HG02610 (cell line): Measurements from ENCODE around the gene FTL.
A peak's percentile ranks its signal among the peaks of the same experiment; 100 is the strongest.
"Not testable (repeated sequence)": the region's sequence is repeated elsewhere in the genome, so short reads cannot be mapped to it uniquely, and the experiment has no call there.

Experiments used
- ATAC-seq: cut with Tn5 transposase; IDR thresholded peaks from one replicate; pipeline ENCODE4 v1.9.1; 2021; ENCODE audit warnings: mild to moderate bottlenecking, moderate library complexity; ENCODE audit not compliant: unreplicated experiment

The FTL gene

DNA sequence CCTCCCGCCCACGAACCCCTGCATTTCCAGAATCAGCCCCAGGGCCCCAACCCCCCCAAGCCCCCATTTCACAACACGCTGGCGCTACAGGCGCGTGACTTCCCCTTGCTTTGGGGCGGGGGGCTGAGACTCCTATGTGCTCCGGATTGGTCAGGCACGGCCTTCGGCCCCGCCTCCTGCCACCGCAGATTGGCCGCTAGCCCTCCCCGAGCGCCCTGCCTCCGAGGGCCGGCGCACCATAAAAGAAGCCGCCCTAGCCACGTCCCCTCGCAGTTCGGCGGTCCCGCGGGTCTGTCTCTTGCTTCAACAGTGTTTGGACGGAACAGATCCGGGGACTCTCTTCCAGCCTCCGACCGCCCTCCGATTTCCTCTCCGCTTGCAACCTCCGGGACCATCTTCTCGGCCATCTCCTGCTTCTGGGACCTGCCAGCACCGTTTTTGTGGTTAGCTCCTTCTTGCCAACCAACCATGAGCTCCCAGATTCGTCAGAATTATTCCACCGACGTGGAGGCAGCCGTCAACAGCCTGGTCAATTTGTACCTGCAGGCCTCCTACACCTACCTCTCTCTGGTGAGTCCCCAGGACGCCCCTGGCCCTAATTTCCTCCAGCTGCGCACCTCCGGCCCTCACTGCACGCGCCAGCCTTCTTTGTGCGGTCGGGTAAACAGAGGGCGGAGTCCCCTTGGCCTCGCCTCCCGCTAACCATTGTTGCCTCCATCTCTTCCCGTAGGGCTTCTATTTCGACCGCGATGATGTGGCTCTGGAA is at the start of gene FTL:
Gene FTL, plus strand, starts transcription at position 270 of the 766 bp plus-strand sequence. Its CDS starts 199 bp downstream, at position 469.
- ATAC-seq: peak; percentile 64

DNA sequence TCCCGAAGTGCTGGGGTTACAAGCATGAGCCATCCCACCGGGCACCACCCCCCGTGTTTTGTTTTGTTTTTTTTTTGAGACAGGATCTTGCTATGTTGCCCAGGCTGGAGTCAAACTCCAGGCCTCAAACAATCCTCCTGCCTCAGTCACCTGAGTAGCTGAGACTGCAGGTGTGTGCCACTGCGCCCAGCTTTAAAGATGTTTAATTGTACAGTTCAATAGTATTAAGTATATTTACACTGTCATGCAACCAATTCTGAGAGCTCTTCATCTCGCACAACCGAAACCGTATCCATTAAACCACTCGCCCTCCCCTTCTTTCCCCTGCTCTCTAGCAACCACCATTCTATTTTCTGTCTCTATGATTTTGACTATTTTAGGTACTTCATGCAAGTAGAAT is 49.4 kb upstream of the FTL start:
- ATAC-seq: no peak

DNA sequence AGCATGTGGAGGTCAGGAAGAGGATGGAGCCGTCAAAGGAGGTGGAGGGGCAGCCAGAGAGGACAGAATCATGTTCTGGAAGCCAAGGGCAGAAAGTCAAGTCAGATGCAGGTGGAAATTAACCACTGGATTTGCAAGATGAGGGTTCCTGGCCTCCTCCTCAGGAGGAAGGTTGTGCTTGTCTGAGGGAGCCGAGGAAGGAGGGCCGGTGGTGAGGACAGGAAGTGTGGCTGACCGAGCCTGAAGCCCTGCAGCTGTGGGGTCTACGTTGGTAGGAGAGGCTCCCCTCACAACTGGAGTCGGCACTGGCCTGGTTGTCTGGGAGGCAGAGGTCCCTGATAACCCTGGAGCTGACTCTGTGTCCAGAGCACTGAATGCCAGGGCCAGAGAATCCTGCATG is 47.0 kb upstream of the FTL start:
- no peak for ATAC-seq

DNA sequence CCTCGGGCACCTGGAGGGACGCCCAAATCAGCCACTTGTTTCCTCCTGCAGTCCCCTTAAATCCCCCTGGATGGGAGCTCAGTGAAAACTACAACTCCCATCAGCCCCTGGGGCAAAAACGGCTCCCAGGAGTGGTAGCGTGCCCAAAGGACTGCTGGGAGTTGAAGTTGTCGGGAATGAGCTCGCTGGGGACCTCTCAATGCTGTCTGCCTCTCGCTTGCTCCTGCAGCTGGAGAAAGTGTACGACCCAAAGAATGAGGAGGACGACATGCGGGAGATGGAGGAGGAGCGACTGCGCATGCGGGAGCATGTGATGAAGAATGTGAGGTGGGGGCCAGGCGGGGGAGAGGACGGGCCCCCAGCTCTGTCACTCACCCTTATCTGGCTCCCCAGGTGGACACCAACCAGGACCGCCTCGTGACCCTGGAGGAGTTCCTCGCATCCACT is 46.3 kb upstream of the FTL start:
- ATAC-seq: no peak

DNA sequence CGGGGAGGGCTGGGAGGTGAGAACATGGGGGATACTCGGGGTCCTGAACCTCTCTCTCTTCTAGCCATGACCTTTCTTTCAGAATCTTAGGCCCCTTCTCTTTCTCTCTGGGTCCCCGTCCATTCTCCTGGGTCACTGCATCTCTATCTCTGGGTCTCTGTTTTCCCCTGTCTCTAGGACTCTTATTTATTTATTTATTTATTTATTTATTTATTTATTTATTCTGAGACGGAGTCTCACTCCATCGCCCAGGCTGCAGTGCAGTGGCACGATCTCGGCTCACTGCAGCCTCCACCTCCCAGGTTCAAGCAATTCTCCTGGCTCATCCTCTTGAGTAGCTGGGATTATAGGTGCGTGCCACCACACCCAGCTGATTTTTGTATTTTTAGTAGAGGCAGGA is 45.8 kb upstream of the FTL start:
- ATAC-seq: not testable (repeated sequence)

DNA sequence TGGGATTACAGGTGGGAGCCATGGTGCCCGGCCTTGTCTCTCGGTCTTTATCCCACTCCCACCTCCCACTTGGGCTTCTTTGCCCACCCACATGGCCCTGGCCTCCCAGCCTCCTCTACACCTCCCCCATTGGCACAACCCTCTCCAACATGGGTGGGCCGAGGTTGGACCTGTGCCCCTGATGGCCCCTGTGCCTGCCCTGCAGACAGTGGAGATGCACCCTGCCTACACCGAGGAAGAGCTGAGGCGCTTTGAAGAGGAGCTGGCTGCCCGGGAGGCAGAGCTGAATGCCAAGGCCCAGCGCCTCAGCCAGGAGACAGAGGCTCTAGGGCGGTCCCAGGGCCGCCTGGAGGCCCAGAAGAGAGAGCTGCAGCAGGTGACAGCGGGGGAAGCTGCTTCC is 44.2 kb upstream of the FTL start:
- no peak for ATAC-seq

DNA sequence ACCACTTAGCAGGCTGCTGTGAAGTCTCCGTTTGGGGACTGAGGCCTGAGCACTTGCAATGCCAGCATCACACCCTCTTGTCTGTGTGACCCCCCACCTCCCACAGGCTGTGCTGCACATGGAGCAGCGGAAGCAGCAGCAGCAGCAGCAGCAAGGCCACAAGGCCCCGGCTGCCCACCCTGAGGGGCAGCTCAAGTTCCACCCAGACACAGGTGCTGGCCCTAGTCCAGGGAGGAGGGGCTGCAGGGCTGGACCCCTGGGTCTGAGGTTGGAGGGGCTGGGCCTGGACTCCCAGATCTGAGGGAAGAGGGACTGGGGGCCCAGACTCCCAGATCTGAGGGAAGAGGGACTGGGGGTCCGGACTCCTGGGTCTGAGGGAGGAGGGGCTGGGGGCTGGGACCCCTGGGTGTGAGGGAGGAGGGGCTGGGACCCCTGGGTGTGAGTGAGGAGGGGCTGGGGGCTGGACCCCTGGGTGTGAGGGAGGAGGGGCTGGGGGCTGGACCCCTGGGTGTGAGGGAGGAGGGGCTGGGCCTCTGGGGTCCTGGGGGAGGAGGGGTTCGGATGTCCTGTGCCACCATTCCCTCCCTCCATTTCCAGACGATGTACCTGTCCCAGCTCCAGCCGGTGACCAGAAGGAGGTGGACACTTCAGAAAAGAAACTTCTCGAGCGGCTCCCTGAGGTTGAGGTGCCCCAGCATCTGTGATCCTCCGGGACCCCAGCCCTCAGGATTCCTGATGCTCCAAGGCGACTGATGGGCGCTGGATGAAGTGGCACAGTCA is 43.2 kb upstream of the FTL start:
- ATAC-seq: no peak

DNA sequence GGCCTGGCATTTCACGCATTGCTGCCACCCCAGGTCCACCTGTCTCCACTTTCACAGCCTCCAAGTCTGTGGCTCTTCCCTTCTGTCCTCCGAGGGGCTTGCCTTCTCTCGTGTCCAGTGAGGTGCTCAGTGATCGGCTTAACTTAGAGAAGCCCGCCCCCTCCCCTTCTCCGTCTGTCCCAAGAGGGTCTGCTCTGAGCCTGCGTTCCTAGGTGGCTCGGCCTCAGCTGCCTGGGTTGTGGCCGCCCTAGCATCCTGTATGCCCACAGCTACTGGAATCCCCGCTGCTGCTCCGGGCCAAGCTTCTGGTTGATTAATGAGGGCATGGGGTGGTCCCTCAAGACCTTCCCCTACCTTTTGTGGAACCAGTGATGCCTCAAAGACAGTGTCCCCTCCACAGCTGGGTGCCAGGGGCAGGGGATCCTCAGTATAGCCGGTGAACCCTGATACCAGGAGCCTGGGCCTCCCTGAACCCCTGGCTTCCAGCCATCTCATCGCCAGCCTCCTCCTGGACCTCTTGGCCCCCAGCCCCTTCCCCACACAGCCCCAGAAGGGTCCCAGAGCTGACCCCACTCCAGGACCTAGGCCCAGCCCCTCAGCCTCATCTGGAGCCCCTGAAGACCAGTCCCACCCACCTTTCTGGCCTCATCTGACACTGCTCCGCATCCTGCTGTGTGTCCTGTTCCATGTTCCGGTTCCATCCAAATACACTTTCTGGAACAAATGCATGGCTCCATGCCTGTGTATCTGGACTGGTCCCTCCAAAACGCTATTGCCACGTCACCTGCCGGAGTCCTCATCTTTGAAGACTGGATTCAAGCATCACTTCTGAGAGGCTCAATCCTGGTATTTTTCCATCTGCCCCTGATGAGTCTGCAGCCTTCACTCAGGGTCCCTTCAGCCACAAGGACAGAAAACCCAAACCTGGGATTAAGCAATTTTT is 42.3 kb upstream of the FTL start:
- no peak for ATAC-seq

DNA sequence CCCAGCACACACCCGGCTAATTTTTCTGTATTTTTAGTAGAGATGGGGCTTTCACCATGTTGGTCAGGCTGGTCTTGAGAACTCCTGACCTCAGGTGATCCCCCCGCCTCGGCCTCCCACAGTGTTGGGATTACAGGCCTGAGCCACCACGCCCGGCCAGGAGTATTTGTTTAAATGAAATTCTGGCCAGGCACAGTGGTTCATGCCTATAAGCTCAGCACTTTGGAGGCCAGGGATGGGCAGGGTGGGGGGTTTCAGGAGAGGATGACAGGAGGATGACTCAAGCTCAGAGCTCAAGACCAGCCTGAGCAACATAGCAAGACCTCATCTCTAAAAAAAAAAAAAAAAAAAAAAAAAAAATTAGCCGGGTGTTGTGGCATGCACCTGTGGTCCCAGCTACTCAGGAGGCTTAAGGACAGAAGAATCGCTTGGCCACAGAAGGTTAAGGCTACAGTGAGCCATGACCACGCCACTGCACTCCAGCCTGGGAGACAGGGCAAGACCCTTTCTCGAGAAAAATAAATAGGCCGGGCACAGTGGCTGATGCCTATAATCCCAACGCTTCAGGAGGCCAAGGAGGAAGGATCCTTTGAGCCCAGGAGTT is 39.8 kb upstream of the FTL start:
- ATAC-seq: no peak

DNA sequence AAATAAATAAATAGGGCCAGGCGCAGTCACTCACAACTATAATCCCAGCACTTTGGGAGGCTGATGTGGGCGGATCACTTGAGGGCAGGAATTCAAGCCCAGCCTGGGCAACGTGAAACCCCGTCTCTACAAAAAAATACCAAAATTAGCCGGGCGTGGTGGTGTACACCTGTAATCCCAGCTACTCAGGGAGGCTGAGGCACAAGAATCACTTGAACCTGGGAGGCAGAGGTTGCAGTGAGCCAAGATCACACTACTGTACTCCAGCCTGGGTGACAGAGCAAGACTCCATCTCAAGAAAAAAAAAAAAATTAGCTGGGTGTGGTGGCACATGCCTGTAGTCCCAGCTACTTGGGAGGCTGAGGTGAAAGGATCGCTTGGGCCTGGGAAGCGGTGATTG is 39.2 kb upstream of the FTL start:
- not testable (repeated sequence) for ATAC-seq

DNA sequence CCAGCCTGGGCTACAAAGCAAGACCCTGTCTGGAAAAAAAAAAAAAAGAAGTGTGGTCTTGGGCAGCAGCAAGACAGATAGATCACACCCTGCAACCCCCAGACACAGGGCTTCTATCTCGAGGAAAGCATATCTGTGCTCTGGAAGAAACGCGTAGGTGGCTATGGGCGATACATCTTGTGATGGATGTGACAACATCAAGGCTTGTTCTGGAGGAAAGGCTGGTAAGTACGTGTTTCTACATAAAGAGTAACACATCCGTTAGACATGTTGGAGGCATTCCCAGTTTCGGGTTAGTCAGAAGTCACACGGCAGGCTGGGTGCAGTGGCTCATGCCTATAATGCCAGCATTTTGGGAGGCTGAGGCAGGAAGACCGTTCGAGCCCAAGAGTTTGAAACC is 38.2 kb upstream of the FTL start:
- no peak for ATAC-seq

DNA sequence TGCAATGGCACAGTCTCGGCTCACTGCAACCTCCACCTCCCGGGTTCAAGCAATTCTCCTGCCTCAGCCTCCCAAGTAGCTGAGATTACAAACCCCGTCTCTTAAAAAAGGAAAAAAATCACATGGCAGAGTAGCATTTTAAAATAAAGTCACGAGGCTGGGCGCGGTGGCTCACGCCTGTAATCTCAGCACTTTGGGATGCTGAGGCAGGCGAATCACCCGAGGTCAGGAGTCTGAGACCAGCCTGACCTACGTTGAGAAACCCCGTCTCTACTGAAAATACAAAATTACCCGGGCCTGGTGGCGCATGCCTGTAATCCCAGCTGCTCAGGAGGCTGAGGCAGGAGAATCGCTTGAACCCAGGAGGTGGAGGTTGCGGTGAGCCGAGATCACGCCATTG is 37.4 kb upstream of the FTL start:
- not testable (repeated sequence) for ATAC-seq

DNA sequence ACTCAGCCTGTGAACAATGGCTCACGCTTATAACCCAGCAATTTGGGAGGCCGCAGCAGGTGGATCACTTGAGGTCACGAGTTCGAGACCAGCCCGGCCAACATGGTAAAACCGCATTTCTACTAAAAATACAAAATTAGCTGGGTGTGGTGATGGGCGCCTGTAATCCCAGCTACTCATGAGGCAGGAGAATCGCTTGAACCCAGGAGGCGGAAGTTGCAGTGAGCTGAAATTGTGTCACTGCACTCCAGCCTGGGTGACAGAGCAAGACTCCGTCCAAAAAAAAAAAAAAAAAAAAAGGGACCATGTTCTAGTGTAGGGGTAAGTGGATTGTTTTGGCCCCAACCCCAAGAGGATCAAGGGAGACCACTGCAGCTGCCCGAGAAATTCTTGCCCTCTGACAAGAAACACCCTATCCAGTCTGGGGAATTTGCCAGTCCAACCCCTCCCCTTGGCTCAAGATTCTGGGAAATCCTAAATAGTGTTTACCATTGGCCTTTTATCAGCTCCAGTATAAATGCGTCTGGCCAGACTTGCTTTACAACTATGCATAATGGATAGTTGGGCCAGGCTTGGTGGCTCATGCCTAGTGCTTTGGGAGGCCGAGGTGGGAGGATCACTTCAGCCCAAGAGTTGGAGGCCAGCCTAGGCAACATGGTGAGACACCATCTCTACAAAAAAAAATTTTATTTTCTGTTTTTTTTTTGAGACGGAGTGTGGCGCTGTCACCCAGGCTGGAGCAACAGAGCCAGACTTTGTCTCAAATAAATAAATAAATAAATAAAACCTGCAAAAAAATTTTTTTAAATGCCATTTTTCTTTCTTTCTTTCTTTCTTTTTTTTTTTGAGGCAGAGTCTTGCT is 36.7 kb upstream of the FTL start:
- no peak for ATAC-seq

DNA sequence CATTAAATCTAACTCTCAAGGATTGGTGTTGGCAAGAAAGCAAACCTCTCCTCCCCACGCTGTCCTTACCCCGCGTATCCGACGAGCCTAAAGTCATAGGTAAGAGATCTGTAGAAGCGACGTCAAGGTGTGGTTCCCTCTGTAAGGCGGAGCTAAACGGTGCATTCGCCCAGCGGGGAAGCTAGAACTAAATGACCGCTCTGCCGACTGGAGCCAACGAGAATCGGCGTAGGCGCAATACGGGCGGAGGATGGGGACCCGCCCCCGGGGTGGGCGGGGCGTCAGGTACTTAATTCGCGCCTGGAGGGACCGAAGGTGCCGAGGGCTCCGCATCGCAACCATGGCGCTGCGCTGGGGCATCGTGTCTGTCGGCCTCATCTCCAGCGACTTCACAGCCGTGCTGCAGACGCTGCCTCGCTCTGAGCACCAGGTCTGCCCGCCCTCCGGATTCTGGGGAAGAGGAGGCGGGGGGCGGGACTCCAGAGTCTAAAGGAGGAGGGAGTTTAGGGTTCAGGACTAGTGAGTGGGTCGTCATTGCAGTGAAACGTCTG is 31.7 kb upstream of the FTL start, which contains the start of gene DHDH:
Gene DHDH, plus strand, starts transcription at position 318 of the 551 bp plus-strand sequence. Its CDS starts 23 bp downstream, at position 341.
- ATAC-seq: peak; percentile 46

DNA sequence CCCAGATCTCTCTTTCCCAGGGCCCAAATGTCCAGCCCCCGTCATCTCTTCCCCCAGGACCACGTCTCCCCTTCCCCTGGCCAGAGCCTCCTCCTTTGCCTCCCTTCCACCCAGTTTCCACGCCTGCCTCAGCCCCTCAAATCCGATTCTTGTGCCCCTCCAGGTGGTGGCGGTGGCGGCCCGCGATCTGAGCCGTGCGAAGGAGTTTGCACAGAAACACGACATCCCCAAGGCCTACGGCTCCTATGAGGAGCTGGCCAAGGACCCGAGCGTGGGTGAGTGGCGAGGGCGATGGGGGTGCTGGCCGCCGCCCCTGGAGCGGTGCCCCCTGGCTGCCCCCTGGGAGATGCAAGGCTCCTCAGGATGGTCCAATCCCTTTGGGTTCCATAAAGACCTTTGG is 30.3 kb upstream of the FTL start:
- no peak for ATAC-seq

DNA sequence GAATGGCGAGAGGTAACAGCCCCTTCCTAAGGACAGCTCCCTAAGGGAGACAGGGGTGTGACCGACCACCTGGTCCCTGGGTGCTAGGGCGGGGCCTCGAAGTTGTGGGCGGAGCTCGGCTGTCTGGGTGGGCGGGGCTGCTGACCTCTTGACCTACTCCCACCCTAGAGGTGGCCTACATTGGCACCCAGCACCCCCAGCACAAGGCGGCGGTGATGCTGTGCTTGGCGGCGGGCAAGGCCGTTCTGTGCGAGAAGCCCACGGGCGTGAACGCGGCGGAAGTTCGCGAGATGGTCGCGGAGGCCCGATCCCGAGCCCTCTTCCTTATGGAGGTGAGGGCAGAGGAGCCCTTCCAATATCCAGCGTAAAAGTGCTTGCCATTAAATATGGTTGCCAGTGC is 29.2 kb upstream of the FTL start:
- ATAC-seq: no peak

DNA sequence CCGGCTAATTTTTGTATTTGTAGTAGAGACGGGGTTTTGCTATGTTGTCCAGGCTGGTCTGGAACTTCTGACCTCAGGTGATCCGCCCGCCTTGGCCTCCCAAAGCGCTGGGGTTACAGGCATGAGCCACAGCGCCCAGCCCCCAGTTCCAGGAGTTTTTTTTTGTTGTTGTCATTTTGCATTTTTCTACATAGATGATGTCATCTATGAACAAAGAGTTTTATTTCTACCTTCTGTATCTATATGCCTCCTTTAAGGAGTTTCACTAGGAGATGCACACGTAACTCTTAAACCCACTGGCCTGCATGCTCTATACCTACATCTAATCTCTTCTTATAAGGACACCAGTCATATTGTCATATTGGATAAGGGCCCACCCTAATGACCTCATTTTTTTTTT is 26.9 kb upstream of the FTL start:
- no peak for ATAC-seq

DNA sequence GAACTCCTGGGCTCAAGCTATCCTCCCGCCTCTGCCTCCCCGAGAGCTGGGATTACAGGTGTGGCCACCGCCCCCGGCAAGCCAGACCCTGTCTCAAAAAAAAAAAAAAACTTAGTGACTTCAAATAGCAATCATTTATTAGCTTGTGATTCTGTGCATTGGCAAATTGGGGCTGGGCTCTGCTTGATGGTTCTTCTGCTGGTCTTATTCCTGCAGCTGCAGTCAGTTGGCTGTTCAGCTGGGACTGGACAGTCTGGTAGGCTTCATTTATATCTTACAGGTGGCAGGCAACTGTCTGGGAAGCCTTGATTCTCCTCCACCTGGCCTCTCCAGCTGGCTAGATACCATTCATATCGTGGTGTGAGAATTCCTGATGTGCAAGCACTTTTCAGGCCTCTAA is 24.2 kb upstream of the FTL start:
- no peak for ATAC-seq

DNA sequence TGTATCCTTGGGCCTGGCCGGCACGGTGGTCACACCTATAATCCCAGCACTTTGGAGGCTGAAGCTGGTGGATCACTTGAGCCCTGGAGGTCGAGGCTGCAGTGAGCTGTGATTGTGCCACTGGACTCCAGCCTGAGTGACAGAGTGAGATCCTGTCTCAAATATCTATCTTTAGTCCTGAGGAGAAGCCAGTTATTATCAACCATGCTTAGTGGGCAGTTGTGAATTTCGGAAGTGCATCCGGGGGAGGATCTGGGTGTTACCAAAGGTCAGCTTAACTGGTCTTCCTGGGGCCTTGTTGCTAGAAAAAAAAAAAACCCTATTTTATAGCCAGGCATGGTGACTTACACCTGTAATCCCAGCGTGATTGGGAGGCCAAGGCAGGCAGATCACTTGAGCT is 22.0 kb upstream of the FTL start:
- no peak for ATAC-seq
